Measurements from ENCODE around the gene ZNF462.
"Not testable (repeated sequence)": the region's sequence is repeated elsewhere in the genome, so short reads cannot be mapped to it uniquely, and the experiment has no call there.

The ZNF462 gene

DNA sequence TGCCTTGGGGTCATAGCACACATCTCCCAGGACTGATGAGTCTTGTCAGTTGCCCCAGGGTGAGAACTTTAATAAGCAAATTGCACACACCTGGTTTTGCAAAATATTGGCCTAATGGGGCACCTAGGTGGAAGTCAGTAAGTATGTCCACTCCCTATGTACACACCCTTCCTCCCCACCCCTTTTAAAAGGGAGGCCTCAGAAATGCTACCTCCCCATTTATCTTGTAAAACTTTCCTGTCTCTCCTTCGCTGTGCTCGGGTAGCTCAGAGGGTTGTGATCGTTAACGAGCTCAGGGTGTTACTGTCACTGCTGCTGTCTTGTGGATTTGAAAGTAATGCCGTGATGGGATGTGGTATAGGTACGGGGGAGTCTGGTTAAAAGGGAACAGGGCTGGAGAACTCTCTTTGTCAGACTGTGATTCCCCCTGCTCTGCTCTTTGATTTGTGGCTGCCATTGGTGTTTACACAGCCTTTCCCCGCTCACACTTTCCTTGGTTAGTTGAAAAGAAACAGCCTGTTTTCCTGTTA lies 26.2 kb downstream of the ZNF462 start:
- no peak for DNase-seq (ENCODE audit: low spot score)

DNA sequence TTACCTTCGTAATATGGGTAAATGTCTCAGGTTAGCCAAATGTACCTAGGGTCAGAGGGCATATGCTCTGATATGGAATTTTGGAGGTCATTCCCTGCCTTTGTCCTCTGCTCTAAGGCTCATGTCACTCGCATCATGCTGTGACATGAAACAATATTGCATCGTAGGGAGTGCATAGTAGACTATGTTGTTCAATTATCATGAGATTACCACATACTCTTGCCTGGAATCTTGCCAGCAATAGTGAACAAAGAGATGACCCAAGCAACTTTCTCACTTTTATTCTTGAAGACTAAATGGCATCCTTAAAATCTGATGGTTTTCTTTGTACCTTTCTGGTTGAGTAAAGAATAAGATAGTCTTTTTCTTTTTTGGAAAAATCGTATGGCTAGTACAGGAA lies 27.6 kb downstream of the ZNF462 start:
- DNase-seq (ENCODE audit: low spot score), result no peak

DNA sequence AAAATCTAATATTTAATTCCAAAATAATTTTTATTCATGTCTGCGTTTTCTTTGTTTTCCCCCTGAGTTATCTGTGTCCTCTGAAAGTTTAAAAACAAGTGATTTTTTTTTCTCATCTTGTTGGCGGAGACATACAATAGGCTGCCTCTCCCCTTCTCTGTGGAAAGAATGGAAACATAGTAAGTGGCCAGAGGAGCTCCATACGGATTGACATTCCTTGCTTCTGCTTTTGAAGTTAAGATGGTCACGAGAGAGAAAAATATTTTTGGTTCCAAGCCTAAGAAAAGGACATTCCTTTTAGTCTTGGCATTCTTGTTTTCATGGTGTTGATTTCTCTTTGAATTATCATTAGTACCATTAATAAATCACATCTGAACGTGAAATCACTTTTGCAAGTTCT lies 28.3 kb downstream of the ZNF462 start:
- no peak for DNase-seq (ENCODE audit: low spot score)

DNA sequence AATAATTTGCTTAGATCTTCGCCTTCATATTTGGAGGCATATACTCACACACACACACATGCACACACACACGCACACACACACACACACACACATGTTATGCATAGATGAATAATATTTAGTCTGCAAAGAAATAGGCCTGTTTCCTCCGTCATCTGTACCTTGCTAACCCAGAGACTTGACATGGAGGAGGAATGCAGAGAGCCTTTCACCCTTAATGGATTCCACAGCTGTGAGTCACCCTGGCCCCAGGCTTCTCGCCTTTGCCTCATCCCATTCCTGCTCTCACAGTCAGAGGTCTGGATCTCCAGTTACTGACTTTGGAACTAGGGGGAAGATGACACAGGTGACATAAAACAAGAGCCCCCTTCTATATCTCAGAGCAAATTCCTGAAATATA lies 29.7 kb downstream of the ZNF462 start:
- DNase-seq (ENCODE audit: low spot score), result no peak

DNA sequence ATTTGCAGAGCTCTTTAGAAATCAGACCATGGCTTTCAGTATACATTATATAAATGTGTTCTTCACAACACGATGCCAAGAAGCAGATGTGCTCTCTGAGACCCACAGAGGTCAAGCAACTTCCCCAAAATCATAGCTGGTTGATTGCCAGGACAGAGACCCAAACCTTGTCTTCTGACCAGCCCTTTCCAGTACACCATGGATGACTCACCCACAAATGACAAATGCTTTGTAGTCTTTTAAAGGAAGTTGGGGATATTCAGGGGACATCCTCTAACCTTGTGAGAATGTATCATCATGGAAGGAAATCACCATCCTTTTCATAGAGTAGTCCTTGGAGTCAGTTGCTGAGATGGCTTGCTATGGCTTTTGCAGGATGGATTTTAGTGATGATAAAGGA lies 30.1 kb downstream of the ZNF462 start:
- no peak for DNase-seq (ENCODE audit: low spot score)

DNA sequence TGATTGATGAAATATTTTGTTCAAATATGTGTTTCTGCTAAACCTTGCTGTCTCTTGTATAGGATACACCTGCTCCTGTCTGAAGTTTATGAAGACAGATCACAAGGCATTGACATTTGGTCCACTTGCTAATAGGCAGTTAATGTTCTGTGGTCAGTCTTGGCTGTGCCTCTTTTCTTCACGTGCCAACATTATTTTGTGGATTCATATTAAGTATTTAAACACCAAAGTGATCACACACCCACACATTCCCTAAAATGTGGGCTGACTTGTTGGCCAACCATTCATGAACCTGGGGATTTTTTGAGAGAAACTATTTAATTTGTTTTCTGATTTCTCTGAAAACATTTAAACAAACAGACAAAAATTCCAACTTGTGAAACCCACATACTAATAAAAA lies 33.7 kb downstream of the ZNF462 start:
- no peak for DNase-seq (ENCODE audit: low spot score)

DNA sequence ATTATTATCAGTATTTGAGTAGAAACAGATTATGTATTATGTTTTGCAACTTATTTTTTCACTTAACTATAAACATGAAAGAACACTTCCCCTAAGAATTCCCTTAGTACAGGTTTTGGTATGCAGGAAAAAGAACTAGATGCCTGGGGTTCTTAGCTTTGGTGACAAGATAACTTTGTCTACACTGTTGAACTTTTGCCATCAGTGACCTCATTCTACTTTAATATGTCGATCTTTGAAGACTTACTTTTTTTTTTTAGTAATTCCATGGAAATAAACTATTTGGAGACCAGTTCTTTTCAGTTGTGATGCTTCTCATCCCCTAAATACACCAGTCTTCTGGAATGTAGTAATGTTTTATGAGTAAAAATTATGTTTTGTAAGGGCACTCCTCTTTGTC lies 34.3 kb downstream of the ZNF462 start:
- DNase-seq (ENCODE audit: low spot score), result no peak

DNA sequence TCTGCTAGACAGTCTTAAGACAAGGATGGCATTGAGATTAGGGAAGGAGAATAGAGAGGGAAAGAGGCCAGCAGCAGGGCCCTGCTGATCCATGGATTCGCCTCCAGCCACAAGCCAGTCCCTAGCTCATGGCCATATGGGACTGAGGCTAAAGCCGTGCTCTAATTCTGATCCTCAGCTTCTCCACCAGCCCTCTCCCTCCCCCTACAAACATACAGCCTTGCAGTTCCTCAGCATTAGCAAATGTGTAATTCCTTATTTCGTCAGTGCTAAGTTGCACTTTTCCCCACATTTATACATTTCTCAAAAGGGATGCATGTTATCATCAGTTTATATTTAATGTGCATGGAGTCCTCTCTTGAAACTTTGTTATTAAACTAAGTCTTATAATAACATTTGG lies 34.8 kb downstream of the ZNF462 start:
- no peak for DNase-seq (ENCODE audit: low spot score)

DNA sequence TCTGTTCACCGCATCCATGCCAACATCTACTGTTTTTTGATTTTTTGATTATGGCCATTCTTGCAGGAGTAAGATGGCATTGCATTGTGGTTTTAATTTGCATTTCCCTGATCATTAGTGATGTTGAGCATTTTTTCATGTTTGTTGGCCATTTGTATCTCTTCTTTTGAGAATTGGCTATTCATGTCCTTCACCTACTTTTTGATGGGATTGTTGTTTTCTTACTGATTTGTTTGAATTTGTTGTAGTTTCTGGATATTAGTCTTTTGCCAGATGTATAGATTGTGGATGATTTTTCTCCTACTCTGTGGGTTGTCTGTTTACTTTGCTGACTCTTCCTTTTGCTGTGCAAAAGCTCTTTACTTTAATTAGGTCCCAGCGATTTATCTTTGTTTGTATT lies 37.6 kb downstream of the ZNF462 start:
- not testable (repeated sequence) for DNase-seq (ENCODE audit: low spot score)

DNA sequence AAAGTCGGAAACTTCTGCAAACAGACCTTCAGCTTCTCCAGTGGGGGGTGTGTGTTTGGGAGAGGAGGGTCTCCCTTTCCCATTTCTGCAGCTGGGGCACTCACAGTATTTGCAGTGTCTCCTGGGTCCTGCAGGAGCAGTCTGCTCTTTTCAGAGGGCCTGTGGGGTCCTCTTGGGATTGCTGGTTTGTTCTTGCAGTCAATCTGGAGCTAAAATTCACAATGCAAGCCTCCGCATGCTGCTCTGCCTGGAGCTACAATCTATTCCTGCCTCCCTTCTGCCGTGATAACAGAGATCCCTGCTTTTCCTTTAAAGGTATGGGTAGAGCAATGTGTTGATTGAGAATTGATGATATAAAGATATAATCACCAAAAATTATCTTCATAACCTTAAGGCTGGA lies 43.2 kb downstream of the ZNF462 start:
- DNase-seq (ENCODE audit: low spot score), result no peak

DNA sequence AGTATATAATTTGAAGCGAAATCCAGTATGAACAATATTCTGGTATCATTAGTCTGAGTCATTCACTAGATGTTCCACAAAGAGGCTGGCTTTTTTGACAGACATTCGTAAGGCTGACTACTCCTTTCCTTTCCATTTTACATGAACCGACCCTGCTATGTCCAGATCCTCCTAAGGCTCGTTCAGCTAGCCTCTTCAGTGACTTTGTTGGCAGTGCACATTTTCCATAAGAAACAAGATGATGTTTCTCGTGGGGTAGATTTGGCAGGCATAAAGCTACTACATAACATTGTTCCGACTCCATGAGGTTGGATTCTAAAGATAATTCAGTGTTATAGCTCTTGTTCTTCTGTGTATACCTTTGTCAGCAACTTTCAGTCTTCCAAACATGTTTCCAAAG lies 49.0 kb downstream of the ZNF462 start:
- no peak for DNase-seq (ENCODE audit: low spot score)

DNA sequence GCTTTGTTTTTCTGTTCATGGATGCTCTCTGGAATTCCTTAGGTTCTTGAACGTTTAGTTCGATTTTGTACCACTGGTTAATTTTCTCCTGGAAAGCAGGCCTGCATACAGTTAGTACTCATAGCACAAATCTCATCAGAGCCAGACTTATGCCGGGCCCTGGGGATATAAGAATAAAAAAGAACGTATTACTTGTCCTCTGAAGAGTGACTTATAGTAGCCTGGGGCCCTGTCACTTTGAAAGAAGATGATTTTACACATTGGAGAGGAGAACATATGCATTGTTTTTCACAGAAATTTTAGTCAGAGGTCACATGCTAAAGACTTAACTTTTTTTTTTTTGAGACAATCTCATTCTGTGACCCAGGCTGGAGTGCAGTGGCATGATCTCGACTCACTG lies 50.3 kb downstream of the ZNF462 start:
- no peak for DNase-seq (ENCODE audit: low spot score)

DNA sequence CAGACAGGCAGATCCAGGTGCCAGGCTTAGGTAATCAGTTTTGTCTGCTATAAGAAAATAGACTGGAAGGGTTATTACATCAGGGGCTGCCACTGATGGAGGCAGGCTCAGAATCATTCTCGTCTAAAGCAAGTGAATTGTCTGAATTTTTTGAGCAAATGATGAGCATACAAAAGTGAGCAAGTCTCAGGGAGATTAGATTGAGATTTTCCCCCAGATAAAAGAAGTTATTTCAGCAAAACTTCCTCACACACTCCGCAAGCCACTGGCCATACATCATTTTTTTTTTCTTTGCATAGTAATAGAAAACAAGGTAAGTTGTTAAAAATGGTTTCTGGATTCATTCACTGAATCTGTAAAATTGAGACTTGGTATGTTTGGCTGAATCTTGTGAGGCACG lies 52.9 kb downstream of the ZNF462 start:
- no peak for DNase-seq (ENCODE audit: low spot score)

DNA sequence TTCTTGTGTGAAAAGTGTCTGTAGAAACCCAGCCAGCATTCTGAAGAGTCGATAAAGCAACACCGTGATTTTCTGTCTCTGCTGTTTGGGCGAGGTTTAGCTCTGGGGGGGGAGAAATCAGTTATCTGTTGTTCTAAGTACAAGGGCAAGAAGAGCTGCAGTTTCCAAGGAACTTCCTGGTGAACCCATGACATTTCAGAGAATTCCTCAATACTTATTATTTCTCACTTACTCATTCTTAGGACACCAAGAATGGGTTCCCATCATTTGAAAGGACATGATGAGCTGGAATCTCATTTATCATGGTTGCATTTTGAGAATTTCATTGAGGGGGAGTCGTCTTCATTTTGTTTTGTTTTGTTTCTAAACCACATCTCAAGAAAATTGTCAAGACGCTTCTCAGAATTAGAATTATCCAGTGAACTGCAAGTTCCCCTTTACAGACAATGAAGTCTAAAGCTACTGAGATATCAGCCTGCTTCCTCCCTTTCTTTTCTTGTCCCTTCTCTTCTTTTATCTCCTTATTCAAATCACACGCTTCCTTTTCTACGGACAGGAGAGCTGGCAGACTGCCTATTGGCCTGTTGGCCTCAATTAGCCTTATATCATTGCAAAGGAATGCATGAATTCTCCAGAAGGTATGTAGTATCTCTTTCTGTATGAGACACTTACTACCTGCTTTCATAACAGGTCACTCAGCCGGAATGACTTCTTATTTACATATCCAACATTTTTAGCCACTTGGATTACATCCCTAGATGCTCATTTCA lies 53.7 kb downstream of the ZNF462 start:
- DNase-seq (ENCODE audit: low spot score), result peak; percentile 22

DNA sequence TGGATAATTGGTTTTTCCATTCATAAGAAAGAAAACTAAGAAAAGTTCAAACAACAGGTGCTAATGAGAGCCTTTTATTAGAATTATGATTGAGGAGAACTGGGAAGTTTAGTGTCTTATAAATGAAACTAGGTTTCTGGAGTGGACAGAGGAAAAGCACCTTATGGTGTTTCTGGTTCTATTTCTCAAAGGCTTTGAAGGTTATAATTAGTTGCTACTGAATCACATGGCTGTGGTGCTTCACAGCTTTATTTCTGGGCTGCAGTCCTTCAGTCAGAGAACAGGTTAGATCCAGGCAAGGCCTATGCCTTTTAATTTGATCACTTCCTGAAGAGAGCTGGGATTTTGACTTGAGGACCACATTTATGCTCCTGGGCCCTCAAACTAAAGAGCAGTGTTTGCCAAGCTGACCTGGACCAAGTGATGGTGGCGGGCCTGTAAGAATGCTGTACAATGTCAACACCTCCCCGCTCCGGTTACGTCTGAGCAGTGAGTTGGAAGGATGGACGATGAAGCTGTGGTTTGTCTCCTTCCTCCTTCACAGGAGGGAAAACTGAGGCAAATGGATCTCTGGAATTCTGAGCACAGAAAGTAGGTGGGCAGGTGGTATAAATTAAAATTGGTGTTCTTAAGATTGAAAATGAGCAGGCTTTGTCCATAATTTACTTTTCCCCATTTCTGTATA lies 56.0 kb downstream of the ZNF462 start:
- peak; percentile 24 for DNase-seq (ENCODE audit: low spot score)

DNA sequence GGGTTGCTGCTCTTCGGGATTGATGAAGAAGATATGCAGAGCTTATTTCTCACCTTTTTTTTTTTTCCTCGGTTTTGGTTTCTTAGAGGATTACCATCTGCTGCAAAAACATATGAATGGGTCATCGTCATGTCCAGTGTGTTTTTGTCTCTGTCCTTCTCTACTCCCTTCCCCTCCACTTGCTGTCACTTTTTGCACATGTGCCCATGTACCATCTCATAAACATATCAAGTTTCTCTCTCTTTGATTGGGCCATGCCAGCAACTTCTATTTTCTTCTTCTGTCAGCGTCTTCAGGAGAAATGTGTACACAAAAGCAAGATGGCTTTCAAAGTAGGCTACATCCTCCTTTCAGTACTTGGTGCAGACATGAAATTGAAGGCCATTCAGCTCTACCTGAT lies 57.1 kb downstream of the ZNF462 start:
- no peak for DNase-seq (ENCODE audit: low spot score)

DNA sequence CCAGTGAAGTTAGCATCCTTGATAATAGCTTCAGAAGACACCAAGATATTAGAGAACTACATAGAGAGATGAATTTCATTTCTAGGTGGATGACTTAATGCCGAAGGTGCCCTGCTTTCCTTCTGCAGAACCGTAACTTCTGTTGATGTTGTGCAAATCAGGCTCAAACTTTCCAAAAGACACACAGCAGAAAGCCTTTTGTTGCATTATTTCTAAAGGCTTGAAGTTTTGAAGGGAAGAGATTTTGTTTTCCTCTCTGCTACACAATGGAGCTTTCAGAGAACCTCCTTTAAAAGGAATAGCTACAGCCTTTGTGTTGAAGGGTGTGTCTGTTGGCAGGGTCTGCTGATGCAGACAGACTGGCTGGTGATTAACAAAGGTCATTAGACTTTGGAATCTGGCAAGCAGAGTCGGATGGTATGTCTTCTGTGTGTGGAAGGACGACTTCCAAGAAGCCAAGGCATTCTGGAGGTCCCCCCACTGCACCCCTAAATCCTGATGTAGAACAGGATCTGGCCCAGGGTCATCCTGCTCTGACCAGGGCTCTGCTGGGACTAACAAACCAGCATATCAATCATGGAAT lies 57.8 kb downstream of the ZNF462 start:
- DNase-seq (ENCODE audit: low spot score), result no peak

DNA sequence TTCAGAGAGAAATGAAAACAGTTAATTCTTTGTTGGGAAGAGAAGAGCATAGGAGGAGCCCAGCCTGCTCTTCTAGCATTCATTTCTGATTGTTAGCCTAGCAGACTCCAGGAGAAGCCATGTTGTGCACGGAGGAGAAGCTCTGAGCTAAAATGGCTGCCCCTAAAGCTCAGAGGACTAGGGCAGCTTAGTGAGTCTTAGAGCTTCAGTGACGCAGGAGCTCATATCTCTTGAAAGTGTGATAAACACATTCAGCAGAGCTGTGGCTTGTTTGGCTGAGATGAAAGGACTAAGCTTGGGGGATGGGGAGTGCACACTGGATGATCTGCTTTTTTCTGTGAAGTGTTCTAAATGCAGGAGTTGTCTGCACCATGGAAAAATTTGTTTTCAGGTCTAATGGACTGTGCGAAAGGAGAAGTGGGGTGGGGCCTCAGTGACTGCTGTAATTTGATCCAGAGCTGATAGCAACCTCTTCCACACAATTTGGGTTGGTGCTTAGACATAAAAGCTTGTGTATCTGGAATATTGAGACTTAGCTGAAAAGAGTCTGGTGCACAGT lies 58.5 kb downstream of the ZNF462 start:
- DNase-seq (ENCODE audit: low spot score), result peak; percentile 33

DNA sequence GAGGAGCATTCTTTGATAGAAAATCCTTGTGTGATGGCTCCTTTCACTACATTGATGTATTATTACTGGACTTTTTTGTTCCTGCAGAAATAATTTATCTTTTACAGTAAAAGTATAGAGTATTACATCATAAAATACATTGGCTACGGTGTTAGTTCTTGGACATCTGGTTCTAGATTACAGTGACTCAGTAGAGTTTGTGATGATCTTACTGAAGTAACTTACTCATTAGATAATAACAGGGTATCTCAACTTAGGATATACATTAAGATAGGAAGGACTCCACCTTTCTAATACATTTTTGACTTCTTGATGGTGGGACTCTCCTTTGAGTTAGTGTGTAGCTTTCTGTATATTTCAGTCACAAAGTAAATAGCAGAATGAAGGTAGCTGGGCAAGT lies 59.1 kb downstream of the ZNF462 start:
- no peak for DNase-seq (ENCODE audit: low spot score)

DNA sequence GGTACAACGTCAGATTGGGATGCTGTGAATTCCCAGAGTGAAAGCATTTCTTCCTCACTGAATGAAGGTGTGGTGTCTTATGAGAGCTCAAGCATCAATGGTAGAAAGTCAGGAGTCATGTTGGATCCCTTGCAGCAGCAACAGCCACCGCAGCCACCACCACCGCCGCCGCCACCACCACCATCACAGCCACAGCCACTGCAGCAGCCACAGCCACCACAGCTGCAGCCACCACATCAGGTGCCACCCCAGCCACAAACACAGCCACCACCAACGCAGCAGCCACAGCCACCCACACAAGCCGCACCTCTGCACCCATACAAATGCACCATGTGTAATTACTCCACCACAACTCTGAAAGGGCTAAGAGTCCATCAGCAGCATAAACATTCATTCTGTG lies 62.4 kb downstream of the ZNF462 start:
- DNase-seq (ENCODE audit: low spot score), result no peak

DNA sequence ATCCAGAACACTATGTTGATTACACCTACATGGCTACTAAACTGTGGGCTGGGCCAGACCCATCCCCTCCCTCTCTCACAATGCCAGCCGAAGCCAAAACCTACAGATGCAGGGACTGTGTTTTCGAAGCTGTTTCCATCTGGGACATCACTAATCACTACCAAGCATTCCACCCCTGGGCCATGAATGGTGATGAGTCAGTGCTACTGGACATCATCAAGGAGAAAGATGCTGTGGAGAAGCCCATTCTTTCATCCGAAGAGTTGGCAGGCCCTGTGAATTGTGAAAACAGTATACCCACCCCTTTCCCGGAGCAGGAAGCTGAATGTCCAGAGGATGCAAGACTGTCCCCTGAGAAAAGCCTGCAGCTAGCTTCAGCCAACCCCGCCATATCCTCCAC lies 65.0 kb downstream of the ZNF462 start:
- no peak for DNase-seq (ENCODE audit: low spot score)

DNA sequence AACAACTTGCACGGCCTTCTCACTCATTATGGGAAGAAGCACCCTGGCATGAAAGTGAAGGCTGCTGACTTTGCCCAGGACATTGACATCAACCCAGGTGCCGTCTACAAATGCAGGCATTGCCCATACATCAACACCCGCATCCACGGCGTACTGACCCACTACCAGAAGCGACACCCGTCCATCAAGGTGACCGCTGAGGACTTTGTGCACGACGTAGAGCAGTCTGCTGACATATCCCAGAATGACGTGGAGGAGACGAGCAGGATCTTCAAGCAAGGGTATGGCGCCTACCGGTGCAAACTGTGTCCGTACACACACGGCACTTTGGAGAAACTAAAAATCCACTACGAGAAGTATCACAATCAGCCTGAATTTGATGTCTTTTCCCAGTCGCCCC lies 65.4 kb downstream of the ZNF462 start:
- no peak for DNase-seq (ENCODE audit: low spot score)
